NCI-H69 (cell line): Measurements from ENCODE around the gene PACS1.
A peak's percentile ranks its signal among the peaks of the same experiment; 100 is the strongest.
"Not testable (repeated sequence)": the region's sequence is repeated elsewhere in the genome, so short reads cannot be mapped to it uniquely, and the experiment has no call there.

Source experiments
- DNase-seq: peaks from one replicate; lab custom pipeline; 2025; lab: John Stamatoyannopoulos, UW

Gene PACS1

GRCh38 chr11:66069715-66070603 lies at the start of gene PACS1:
Gene PACS1 (plus strand): TSS chr11:66070272. CDS start chr11:66070487, 215 bp downstream.
- DNase-seq = peak; percentile 85

GRCh38 chr11:66020618-66021357 lies 49.3 kb upstream of the PACS1 start:
- DNase-seq = no peak

- DNase-seq = peak; percentile 78
Measured at GRCh38 chr11:66022401-66023185, 47.5 kb upstream of the PACS1 start.

- not testable (repeated sequence) for DNase-seq
Measured at GRCh38 chr11:66023186-66023440, 47.0 kb upstream of the PACS1 start.

- DNase-seq = no peak
Measured at GRCh38 chr11:66026017-66026529, 44.0 kb upstream of the PACS1 start, which contains the start of gene CATSPER1. Gene CATSPER1 (minus strand): TSS chr11:66026479. CDS start chr11:66026379, 100 bp downstream.

GRCh38 chr11:66032957-66033735 lies 36.9 kb upstream of the PACS1 start:
- DNase-seq = no peak

- peak; percentile 47 for DNase-seq
Measured at GRCh38 chr11:66035653-66036333, 34.3 kb upstream of the PACS1 start.

GRCh38 chr11:66036334-66036710 lies 33.8 kb upstream of the PACS1 start:
- DNase-seq = no peak

GRCh38 chr11:66037327-66037726 lies 32.7 kb upstream of the PACS1 start:
- DNase-seq = no peak

- DNase-seq = no peak
Measured at GRCh38 chr11:66039765-66040164, 30.3 kb upstream of the PACS1 start.

GRCh38 chr11:66042227-66042995 lies 27.7 kb upstream of the PACS1 start:
- DNase-seq = no peak

- DNase-seq = no peak
Measured at GRCh38 chr11:66042996-66043906, 26.8 kb upstream of the PACS1 start.

GRCh38 chr11:66044757-66045156 lies 25.3 kb upstream of the PACS1 start:
- DNase-seq = no peak

- peak; percentile 90 for DNase-seq
Measured at GRCh38 chr11:66045177-66045639, 24.9 kb upstream of the PACS1 start.

- no peak for DNase-seq
Measured at GRCh38 chr11:66046901-66047300, 23.2 kb upstream of the PACS1 start.

GRCh38 chr11:66047541-66048365 lies 22.3 kb upstream of the PACS1 start:
- DNase-seq = no peak

- DNase-seq = peak; percentile 75
Measured at GRCh38 chr11:66048547-66049323, 21.3 kb upstream of the PACS1 start, which contains the start of gene GAL3ST3. Gene GAL3ST3 (minus strand): TSS chr11:66049161. CDS start chr11:66045415, 3,746 bp downstream.
